IPS DF 4.7 (cell line): ENCODE data around the gene MED26.

Experiments used
- DNase-seq: peaks from one replicate; pipeline ENCODE4 v3.0.0-alpha.2; 2013; ENCODE audit warnings: low spot score; ENCODE audit errors: extremely low read depth

Gene MED26

GRCh38 chr19:16650821-16651220 lies 22.8 kb upstream of the MED26 start:
- no peak for DNase-seq

- DNase-seq: no peak
Observed at GRCh38 chr19:16649734-16650133, 21.7 kb upstream of the MED26 start.

GRCh38 chr19:16645140-16645539 lies 17.1 kb upstream of the MED26 start:
- DNase-seq: no peak

GRCh38 chr19:16641695-16642094 lies 13.7 kb upstream of the MED26 start:
- DNase-seq: no peak

GRCh38 chr19:16640951-16641350 lies 12.9 kb upstream of the MED26 start:
- DNase-seq: no peak

GRCh38 chr19:16638666-16639065 lies 10.7 kb upstream of the MED26 start:
- DNase-seq: no peak

GRCh38 chr19:16637535-16637934 lies 9.5 kb upstream of the MED26 start:
- no peak for DNase-seq

GRCh38 chr19:16631465-16631864 lies 3.5 kb upstream of the MED26 start:
- no peak for DNase-seq

- no peak for DNase-seq
Observed at GRCh38 chr19:16628984-16629691, 1.1 kb upstream of the MED26 start.

GRCh38 chr19:16627928-16628182 lies 149 bp downstream of the MED26 start:
- no peak for DNase-seq

- DNase-seq: no peak
Observed at GRCh38 chr19:16627193-16627927, 644 bp downstream of the MED26 start.

- DNase-seq: no peak
Observed at GRCh38 chr19:16626796-16627192, 1.2 kb downstream of the MED26 start.

GRCh38 chr19:16625163-16625958 lies 2.6 kb downstream of the MED26 start:
- DNase-seq: no peak

GRCh38 chr19:16624236-16624635 lies 3.8 kb downstream of the MED26 start:
- no peak for DNase-seq

GRCh38 chr19:16623576-16623975 lies 4.4 kb downstream of the MED26 start:
- DNase-seq: no peak

GRCh38 chr19:16623066-16623465 lies 4.9 kb downstream of the MED26 start:
- DNase-seq: no peak

GRCh38 chr19:16621165-16621800 lies 6.7 kb downstream of the MED26 start:
- DNase-seq: no peak

GRCh38 chr19:16620584-16620983 lies 7.4 kb downstream of the MED26 start:
- no peak for DNase-seq

GRCh38 chr19:16620018-16620417 lies 8.0 kb downstream of the MED26 start:
- DNase-seq: no peak

GRCh38 chr19:16619457-16619856 lies 8.5 kb downstream of the MED26 start:
- no peak for DNase-seq

GRCh38 chr19:16618248-16618647 lies 9.8 kb downstream of the MED26 start:
- no peak for DNase-seq

GRCh38 chr19:16615808-16616207 lies 12.2 kb downstream of the MED26 start:
- no peak for DNase-seq
